Memory B cell (primary cell): Measurements from ENCODE around the gene C13orf46.

Source experiments
- ATAC-seq: fragments of 150-1000 bp; cut with Tn5 transposase; 2 replicates; pipeline ENCODE4 v1.10.0; 2021; ENCODE audit warnings: low read depth, mild to moderate bottlenecking, moderate library complexity
- DNase-seq, 2 donors: peaks; one replicate each; pipeline ENCODE4 v3.0.0; 2022; ENCODE audit warnings: low spot score in 2 of 2
- H3K27ac Mint-ChIP-seq: one replicate; pipeline ENCODE4 v1.8.0; 2022; ENCODE audit warnings: mild to moderate bottlenecking, moderate library complexity, mixed read lengths
- H3K27me3 Mint-ChIP-seq: one replicate; pipeline ENCODE4 v1.8.0; 2022; ENCODE audit warnings: mixed read lengths
- H3K36me3 Mint-ChIP-seq: one replicate; pipeline ENCODE4 v1.8.0; 2022; ENCODE audit warnings: mild to moderate bottlenecking, mixed read lengths
- H3K4me1 Mint-ChIP-seq: one replicate; pipeline ENCODE4 v1.8.0; 2022; ENCODE audit warnings: mixed read lengths
- H3K4me3 Mint-ChIP-seq: one replicate; pipeline ENCODE4 v1.8.0; 2022; ENCODE audit warnings: mild to moderate bottlenecking, moderate library complexity, mixed read lengths
- H3K9me3 Mint-ChIP-seq: one replicate; pipeline ENCODE4 v1.8.0; 2022; ENCODE audit warnings: mixed read lengths

The C13orf46 gene

DNA sequence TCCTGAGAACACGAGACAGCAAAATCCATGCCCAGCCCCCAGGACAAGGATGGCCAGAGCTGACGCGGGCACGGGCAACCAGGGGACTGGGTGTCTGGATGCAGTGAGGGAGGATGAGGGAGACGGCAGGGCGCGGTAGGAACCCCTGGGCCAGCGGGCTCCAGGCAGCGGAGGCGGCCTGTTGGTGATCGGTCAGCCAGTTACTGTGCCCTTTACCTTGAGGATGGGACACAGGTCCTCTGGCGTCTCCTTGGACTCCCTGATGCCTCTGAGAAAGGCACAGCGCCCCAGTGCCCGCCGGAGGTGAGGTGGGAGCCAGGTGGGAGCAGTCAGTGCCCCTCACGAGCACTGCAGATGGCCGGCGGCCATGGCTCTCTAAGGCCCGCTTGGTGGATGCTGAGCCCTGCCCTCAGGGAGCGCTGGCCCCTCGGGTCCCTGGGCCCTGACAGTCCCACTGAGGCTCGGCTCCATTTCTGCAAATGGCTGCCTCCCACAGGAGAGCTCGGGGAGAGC is 31.2 kb downstream of the C13orf46 start:
- no peak for ATAC-seq
- Mint-ChIP-seq H3K9me3 (no peaks in the 10 kb centered on the region), H3K27ac (no peak overlapping the region), H3K27me3 (peaks cover 11% of the 10 kb centered on the region), H3K36me3 (no peaks in the 10 kb centered on the region), H3K4me1 (peaks cover 3% of the 10 kb centered on the region), H3K4me3 (no peak overlapping the region)
- DNase-seq = no peak

GRCh38 chr13:113941571-113942191 is 32.2 kb downstream of the C13orf46 start:
- no peaks in the 10 kb centered on the region for H3K36me3 Mint-ChIP-seq
- no peak overlapping the region for H3K4me3 Mint-ChIP-seq
- peaks cover 14% of the 10 kb centered on the region for H3K27me3 Mint-ChIP-seq
- DNase-seq (no peak), ATAC-seq (no peak)
- H3K4me1 Mint-ChIP-seq = no peaks in the 10 kb centered on the region
- H3K27ac Mint-ChIP-seq = no peak overlapping the region
- no peaks in the 10 kb centered on the region for H3K9me3 Mint-ChIP-seq

DNA sequence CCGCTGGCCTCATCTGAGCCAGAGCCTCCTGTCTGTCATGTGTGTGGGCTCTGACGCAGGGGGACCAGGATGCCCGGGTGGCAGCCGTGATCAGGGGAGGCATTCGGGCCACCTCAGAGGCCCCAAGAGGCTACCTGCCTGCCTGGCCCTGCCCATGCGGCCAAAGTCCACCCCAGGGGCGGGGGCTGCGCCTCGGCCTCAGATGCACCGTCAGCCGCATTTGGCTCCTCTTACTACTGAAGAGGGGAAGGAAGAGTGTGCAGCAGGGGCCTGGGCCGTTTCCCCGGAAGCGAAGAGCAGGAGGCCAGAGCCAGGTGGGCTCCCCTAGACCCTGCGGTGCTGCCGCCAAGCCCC is 34.0 kb downstream of the C13orf46 start:
- Mint-ChIP-seq H3K4me1 (no peaks in the 10 kb centered on the region), H3K9me3 (no peaks in the 10 kb centered on the region), H3K27ac (no peak overlapping the region), H3K4me3 (no peak overlapping the region), H3K27me3 (peaks cover 18% of the 10 kb centered on the region), H3K36me3 (no peaks in the 10 kb centered on the region)
- DNase-seq (no peak), ATAC-seq (no peak)

DNA sequence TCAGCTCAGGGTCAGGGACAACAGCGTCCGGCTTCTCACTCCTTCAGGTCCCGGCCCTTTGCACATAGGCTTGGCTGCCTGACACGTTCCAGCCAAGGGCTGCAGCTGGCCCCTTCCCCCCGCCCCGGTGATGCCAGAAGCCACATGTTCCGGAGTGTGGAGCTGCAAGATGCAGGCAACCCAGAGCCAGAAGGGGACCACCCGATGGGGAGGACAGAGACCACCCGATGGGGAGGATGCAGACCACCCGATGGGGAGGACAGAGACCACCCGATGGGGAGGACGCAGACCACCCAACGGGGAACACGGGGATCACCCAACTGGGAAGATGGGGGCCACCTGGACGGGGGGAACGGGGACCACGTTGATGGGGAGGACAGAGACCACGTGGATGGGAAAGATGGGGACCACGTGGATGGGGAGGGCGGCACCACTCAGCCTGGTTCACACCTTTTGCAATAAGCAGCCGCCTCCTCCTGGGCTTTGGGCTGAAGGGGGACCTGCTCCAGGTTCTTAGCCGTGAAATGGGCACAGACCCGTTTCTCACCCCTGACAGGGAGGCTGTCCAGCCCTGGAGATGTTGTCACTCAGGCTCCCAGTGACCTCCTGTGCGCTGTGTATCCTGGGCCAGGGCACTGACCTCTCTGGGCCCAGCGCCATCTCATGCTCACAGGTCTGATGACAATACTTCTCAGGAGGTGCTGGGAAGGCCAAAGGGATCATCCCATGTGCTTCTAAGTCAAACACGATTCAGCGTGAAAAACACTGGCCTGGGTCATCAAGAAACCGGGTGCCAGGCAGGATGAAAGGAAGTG is 34.5 kb downstream of the C13orf46 start:
- no peaks in the 10 kb centered on the region for H3K36me3 Mint-ChIP-seq
- peaks cover 18% of the 10 kb centered on the region for H3K27me3 Mint-ChIP-seq
- DNase-seq = no peak
- no peak for ATAC-seq
- no peaks in the 10 kb centered on the region for H3K4me1 Mint-ChIP-seq
- no peaks in the 10 kb centered on the region for H3K9me3 Mint-ChIP-seq
- H3K4me3 Mint-ChIP-seq = no peak overlapping the region
- H3K27ac Mint-ChIP-seq = no peak overlapping the region

DNA sequence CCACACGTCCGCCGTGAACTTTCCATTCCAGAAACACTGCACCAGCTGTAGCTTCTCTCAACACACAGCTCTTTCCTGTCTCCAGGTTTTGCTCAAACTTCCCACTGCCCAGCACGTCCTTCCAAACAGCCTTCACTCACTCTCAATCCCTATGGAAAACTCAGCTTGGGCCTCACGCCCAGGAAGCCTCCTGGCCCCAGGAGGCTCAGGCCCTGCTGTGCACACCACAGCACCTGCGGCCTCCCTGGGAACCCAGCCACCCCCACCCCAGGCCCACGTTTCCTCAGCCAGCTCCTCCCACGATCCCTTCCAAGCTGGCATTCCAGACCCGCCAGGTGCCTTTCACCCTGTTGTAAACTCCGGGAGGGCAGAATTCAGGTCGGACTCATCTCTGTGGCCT is 35.2 kb downstream of the C13orf46 start:
- ATAC-seq (no peak), DNase-seq (no peak)
- no peaks in the 10 kb centered on the region for H3K9me3 Mint-ChIP-seq
- peaks cover 22% of the 10 kb centered on the region for H3K27me3 Mint-ChIP-seq
- H3K27ac Mint-ChIP-seq = no peak overlapping the region
- H3K4me1 Mint-ChIP-seq = no peaks in the 10 kb centered on the region
- no peak overlapping the region for H3K4me3 Mint-ChIP-seq
- H3K36me3 Mint-ChIP-seq = no peaks in the 10 kb centered on the region

GRCh38 chr13:113938246-113938645 is 35.6 kb downstream of the C13orf46 start:
- no peak overlapping the region for H3K27ac Mint-ChIP-seq
- DNase-seq (no peak), ATAC-seq (no peak)
- peaks cover 22% of the 10 kb centered on the region for H3K27me3 Mint-ChIP-seq
- H3K4me3 Mint-ChIP-seq = no peak overlapping the region
- H3K36me3 Mint-ChIP-seq = no peaks in the 10 kb centered on the region
- no peaks in the 10 kb centered on the region for H3K9me3 Mint-ChIP-seq
- no peaks in the 10 kb centered on the region for H3K4me1 Mint-ChIP-seq

DNA sequence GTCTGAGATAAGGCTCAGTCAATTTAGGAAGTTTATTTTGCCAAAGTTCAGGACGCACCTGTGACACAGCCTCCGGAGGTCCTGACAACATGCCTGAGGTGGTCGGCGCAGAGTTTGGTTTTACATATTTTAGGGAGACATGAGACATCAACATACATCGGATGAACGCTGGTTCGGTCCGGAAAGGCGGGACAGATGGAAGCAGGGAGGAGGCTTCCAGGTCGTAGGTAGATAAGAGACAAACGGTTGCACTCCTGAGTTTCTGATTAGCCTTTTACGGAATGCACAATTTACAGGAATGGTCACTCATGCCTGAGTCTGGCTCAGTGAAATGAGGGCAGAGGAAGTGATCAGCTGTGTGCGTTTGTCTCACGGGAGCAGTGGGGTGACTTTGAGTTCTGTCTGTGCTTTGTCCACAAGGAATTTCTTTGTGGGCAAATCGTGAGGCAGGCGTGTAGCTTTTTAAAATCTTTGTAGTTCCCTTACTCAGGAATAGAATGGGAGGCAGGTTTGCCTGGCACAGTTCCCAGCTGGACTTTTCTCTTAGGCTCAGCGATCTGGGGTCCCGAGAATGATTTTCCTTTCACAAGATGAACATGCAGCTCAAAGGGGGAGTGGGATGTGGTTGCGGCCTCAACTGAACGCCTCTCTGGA is 36.2 kb downstream of the C13orf46 start:
- Mint-ChIP-seq H3K27ac (no peak overlapping the region), H3K9me3 (no peaks in the 10 kb centered on the region), H3K27me3 (peaks cover 22% of the 10 kb centered on the region), H3K4me1 (no peaks in the 10 kb centered on the region), H3K36me3 (no peaks in the 10 kb centered on the region), H3K4me3 (no peak overlapping the region)
- DNase-seq = no peak
- no peak for ATAC-seq

DNA sequence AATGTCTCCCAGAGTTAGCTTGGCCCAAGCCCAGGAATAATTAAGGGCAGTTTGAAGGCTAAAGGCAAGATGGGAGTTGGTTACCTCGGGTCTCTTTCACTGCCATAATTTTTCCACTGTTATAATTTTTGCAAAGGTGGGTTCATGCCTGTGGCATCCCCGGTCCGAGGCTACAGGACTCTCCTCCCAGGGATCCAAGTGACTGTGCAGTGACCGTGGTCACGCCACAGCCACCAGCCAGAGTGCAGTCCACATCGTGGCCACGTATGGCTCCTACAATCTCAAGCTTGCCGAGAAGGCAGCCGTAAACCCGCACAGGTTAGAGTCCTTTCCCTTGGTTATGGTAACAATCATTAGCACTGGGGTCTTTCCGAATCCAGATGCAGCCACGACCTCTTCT is 36.8 kb downstream of the C13orf46 start:
- Mint-ChIP-seq H3K4me3 (no peak overlapping the region), H3K4me1 (no peaks in the 10 kb centered on the region), H3K9me3 (no peaks in the 10 kb centered on the region), H3K36me3 (no peaks in the 10 kb centered on the region), H3K27me3 (peaks cover 24% of the 10 kb centered on the region), H3K27ac (no peak overlapping the region)
- no peak for ATAC-seq
- no peak for DNase-seq

DNA sequence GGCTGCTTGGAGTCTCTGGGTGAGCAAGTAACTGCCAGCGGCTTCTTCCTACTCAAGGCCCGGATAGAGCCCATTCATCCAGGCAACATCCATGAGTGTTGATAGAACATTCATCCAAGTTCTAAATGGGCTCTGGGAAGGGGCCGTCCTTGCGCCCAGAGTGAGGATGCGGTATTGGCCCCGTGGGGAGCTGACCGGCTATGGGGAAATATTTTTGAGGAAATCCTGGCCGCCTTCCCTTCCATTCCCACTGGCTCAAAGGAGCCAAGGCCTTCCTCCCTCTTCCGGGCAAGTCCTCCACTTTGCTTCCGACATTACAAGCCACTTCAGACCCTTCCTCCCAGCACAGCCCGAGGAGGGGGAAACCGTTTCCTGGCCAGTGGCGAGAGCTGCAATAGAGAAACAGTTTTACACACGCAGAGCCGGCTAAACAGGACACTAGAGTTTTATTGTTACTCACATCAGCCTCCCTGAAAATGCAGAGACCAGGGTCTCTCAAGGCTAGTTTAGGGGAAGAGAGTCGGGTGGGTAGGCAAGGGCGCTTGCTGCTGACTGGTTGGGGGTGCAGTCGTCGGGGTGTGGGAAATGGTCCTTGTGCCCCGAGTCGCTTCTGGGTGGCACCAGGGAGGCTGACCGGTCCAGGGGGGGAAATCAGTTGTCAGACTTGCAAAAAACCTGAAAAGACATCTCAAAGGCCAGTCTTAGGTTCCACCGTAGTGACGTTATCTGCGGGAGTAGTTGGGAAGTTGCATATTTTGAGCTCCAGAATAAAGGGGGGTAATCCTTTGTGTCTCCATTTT is 37.5 kb downstream of the C13orf46 start:
- Mint-ChIP-seq H3K27ac (no peak overlapping the region), H3K4me3 (no peak overlapping the region), H3K27me3 (peaks cover 24% of the 10 kb centered on the region), H3K9me3 (no peaks in the 10 kb centered on the region), H3K4me1 (no peaks in the 10 kb centered on the region), H3K36me3 (no peaks in the 10 kb centered on the region)
- no peak for ATAC-seq
- DNase-seq = no peak

DNA sequence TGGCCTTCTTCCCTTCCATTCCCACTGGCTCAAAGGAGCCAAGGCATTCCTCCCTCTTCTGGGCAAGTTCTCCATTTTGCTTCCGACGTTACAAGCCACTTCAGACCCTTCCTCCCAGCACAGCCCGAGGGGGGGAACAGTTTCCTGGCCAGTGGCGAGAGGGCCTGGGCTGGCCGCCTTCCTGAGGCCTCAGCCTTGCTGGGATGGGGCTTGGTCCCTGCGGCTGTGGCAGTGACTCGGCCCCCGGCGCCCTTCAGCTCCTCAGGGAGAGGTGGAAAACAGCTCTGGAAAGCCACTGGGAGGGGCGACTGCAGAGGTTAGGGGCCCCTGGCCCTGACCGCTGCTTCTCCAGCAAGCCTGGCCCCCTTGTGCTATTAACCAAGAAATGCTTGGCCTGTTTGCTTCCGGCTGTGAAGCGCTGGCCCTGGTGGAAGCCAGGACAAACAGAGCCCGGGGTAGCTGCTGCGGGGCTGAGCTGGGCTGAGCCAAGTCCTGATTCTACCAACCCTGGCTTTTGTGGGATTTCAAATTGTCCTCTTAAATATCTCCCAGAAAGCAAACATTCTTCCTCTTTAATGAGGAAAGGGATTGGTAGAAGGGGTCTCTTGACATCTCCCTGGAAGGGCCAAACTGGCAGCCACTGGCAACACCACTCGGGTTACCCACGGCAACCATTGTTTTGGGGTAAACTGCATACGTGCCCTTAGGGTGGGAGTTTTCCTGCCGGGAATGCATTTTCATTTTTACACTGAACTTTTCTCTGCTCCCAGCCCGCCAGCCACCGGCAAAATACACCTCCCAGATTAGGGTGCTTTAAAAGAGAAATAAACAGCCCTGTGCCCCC is 38.7 kb downstream of the C13orf46 start:
- ATAC-seq (no peak), DNase-seq (no peak)
- H3K9me3 Mint-ChIP-seq = no peaks in the 10 kb centered on the region
- H3K36me3 Mint-ChIP-seq = no peaks in the 10 kb centered on the region
- no peak overlapping the region for H3K4me3 Mint-ChIP-seq
- no peak overlapping the region for H3K27ac Mint-ChIP-seq
- no peaks in the 10 kb centered on the region for H3K4me1 Mint-ChIP-seq
- peaks cover 24% of the 10 kb centered on the region for H3K27me3 Mint-ChIP-seq

DNA sequence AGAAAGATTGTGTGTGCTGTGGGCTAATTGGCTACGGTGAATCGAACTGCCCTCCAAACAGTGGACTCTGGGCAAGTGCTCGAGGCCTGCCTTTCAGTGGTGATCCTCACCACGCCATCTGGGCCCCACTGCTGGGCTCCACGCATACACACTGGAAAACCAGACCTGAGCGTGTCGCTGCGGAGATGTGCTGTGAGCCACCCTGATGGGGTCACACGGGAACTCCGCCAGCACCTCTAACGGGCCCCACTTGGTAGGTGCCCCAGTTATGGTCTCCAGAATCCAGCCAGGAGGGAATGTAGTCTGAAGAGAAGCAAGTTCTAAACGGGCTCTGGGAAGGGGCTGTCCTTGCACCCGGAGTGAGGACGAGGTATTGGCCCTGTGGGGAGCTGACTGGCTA is 39.3 kb downstream of the C13orf46 start:
- Mint-ChIP-seq H3K4me1 (no peaks in the 10 kb centered on the region), H3K36me3 (no peaks in the 10 kb centered on the region), H3K27me3 (peaks cover 24% of the 10 kb centered on the region), H3K4me3 (no peak overlapping the region), H3K9me3 (no peaks in the 10 kb centered on the region), H3K27ac (no peak overlapping the region)
- DNase-seq (no peak), ATAC-seq (no peak)

- H3K27me3 Mint-ChIP-seq = peaks cover 23% of the 10 kb centered on the region
- ATAC-seq = no peak
- H3K27ac Mint-ChIP-seq = no peak overlapping the region
- no peak for DNase-seq
- H3K36me3 Mint-ChIP-seq = no peaks in the 10 kb centered on the region
- H3K4me1 Mint-ChIP-seq = no peaks in the 10 kb centered on the region
- no peaks in the 10 kb centered on the region for H3K9me3 Mint-ChIP-seq
- H3K4me3 Mint-ChIP-seq = no peak overlapping the region
Observed at GRCh38 chr13:113933901-113934300, 40.0 kb downstream of the C13orf46 start.

DNA sequence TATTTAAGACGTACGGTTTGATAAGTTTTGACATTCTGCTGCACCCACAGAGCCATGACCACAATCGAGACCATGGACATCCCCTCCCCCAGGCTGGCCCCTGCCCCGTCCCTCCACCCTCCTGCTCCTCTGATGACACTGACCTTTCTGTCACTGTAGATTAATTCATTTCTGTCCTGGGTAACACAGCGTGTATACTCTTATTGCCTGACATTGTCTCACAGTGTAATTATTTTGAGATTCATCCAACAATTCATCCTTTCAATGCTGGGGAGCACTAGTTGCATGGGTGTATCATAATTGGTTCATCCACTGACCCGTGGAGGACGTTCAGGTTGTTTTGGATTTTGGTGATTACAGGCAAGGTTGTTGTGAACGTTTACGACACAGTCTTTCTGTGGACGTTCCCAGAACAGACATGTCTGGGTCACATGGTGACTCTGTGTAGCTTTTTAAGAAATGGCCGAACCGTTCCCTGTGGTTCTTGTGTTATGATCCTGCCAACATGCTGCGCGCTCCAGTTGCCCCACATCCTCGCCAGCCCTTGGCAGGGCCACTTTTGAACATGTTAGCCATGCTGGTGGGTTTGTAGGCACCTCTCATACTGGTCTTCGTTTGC is 41.9 kb downstream of the C13orf46 start:
- H3K27me3 Mint-ChIP-seq = peaks cover 12% of the 10 kb centered on the region
- DNase-seq = no peak
- H3K9me3 Mint-ChIP-seq = no peaks in the 10 kb centered on the region
- no peak for ATAC-seq
- H3K4me1 Mint-ChIP-seq = no peaks in the 10 kb centered on the region
- no peak overlapping the region for H3K4me3 Mint-ChIP-seq
- no peak overlapping the region for H3K27ac Mint-ChIP-seq
- H3K36me3 Mint-ChIP-seq = no peaks in the 10 kb centered on the region
